ENCODE results near the gene CAMK1. TPM values are rescaled to one million over a fixed set of nuclear protein-coding genes. Genes with fewer than 3 reads are reported as not detected.

Gene CAMK1
- total and polyA plus RNA-seq, 2 donors (not counting 3 experiments of a cell fraction or from before 2014, with no cell fraction given), result 23.5 to 28.4 TPM

DNA sequence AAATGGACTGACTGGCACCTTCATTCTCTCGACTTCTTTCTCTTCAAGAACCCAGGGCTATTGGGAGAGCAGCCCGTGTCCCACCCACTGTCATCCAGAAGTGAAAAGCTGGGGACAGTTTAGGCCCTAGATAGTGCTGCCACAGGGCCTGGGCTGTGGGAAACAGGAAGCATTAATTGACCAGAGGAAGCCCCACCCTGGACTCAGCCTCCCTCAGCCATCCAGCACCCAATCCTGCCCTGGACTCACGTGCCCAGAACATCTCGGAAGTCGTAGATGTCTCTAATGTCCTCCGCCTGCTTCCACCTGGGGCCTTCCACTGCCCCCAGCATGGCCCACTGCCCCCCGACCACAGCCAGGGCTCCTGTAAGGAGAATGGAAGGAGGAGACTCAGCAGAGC is 2.3 kb downstream of the CAMK1 start:
- FAIRE-seq (no peak), DNase-seq (ENCODE audit: low read depth, low spot score) (no peak)
- no peak overlapping the region for H2AFZ ChIP-seq (ENCODE audit: low read depth, low read length)
- no peaks in the 10 kb centered on the region for H3K27me3 ChIP-seq (ENCODE audit: control insufficient read depth in 2 of 2, insufficient read depth in 2 of 2, low read length in 2 of 2)
- no peaks in the 10 kb centered on the region for H3K9me1 ChIP-seq (replicated peaks; ENCODE audit: control insufficient read depth, extremely low read depth, insufficient read depth, low read length)
- CTCF ChIA-PET, result no interaction called here
- no peak overlapping the region for H3K9ac ChIP-seq (replicated peaks; ENCODE audit: extremely low read depth, insufficient read depth, low read length)
- H3K27ac ChIP-seq (ENCODE audit: insufficient read depth, low read depth, low read length), result no peak overlapping the region
- H4K20me1 ChIP-seq (replicated peaks; ENCODE audit: control insufficient read depth, extremely low read depth, insufficient read depth, low read length), result no peaks in the 10 kb centered on the region
- intact Hi-C loops (cut with micrococcal nuclease), result no loop called here
- BruUV-seq (replicated peaks), result no TSS peak
- H3K4me3 ChIP-seq (replicated peaks in 1 of 3; ENCODE audit: insufficient read depth in 1 of 3, low read depth in 1 of 3, low read length in 3 of 3), result no peak overlapping the region
- H3K9me3 ChIP-seq (replicated peaks; ENCODE audit: control insufficient read depth, insufficient read depth, low read length), result no peaks in the 10 kb centered on the region
- POLR2A ChIA-PET, result no interaction called here
- no peak for TF ChIP-seq JUN (IDR thresholded peaks at IDR 0.05; ENCODE audit: borderline replicate concordance, insufficient read depth, insufficient read length, low read depth)
- no peak overlapping the region for H3K4me2 ChIP-seq (ENCODE audit: insufficient read depth, low read length)
- peaks cover 6% of the 10 kb centered on the region for H3K79me2 ChIP-seq (ENCODE audit: control insufficient read depth, insufficient read depth, low read length)
- peaks cover 18% of the 10 kb centered on the region for H3K4me1 ChIP-seq (ENCODE audit: control insufficient read depth, extremely low read depth, insufficient read depth, low read length)
- peaks cover 0 to 2% of the 10 kb centered on the region in 2 experiments for H3K36me3 ChIP-seq (ENCODE audit: control insufficient read depth in 2 of 2, extremely low read depth in 1 of 2, insufficient read depth in 2 of 2, low read length in 2 of 2)
- dilution Hi-C loops (cut with MboI; ENCODE audit: extremely low pct_ligation_motif_present, low sequenced_read_pairs), result no loop called here

DNA sequence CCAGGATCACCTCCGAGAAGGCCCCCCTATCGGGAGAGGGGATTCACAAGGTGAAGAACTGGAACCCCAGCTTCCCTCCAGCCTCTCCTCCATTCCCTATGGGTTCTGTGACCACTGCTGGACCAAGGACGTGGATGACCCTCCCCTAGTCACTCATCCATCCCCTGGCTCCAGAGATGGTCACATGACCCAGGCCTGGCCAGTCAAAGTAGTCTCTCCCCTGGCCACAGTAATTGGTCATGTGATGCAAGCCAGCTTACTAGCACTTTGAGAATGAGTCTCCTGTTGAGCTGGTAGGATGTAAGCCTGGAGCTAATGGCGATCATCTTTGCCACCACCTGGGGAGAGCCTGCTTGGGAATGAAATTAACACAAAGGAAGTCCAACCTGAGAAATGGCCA is 3.9 kb downstream of the CAMK1 start:
- intact Hi-C loops (cut with micrococcal nuclease), result no loop called here
- no peak overlapping the region for H3K9ac ChIP-seq (replicated peaks; ENCODE audit: extremely low read depth, insufficient read depth, low read length)
- dilution Hi-C loops (cut with MboI; ENCODE audit: extremely low pct_ligation_motif_present, low sequenced_read_pairs), result no loop called here
- peaks cover 18% of the 10 kb centered on the region for H3K4me1 ChIP-seq (ENCODE audit: control insufficient read depth, extremely low read depth, insufficient read depth, low read length)
- BruUV-seq (replicated peaks), result no TSS peak
- peaks cover 6% of the 10 kb centered on the region for H3K79me2 ChIP-seq (ENCODE audit: control insufficient read depth, insufficient read depth, low read length)
- H3K36me3 ChIP-seq (ENCODE audit: control insufficient read depth in 2 of 2, extremely low read depth in 1 of 2, insufficient read depth in 2 of 2, low read length in 2 of 2), result peaks cover 0 to 5% of the 10 kb centered on the region in 2 experiments
- no peaks in the 10 kb centered on the region for H3K9me1 ChIP-seq (replicated peaks; ENCODE audit: control insufficient read depth, extremely low read depth, insufficient read depth, low read length)
- ChIA-PET POLR2A (no interaction called here), CTCF (no interaction called here)
- H3K27me3 ChIP-seq (ENCODE audit: control insufficient read depth in 2 of 2, insufficient read depth in 2 of 2, low read length in 2 of 2), result no peaks in the 10 kb centered on the region
- no peak overlapping the region for H3K27ac ChIP-seq (ENCODE audit: insufficient read depth, low read depth, low read length)
- no peak for DNase-seq (ENCODE audit: low read depth, low spot score)
- no peak overlapping the region for H3K4me2 ChIP-seq (ENCODE audit: insufficient read depth, low read length)
- TF ChIP-seq POLR2AphosphoS5 (IDR thresholded peaks at IDR 0.05; ENCODE audit: insufficient read depth, low read depth, low read length) (no peak), GATA2 (IDR thresholded peaks at IDR 0.05; ENCODE audit: insufficient read depth, insufficient read length, low read depth, low read length) (no peak), MYC (IDR thresholded peaks at IDR 0.05; ENCODE audit: low read depth, low read length) (no peak), EZH2 (IDR thresholded peaks at IDR 0.05; ENCODE audit: borderline replicate concordance, low read depth, low read length, severe bottlenecking) (no peak), JUN (IDR thresholded peaks at IDR 0.05; ENCODE audit: borderline replicate concordance, insufficient read depth, insufficient read length, low read depth) (no peak), FOS (IDR thresholded peaks at IDR 0.05; ENCODE audit: borderline replicate concordance, insufficient read depth, low read length) (no peak), POLR2A (IDR thresholded peaks at IDR 0.05; ENCODE audit: low read depth, low read length) (no peak)
- TF ChIP-seq, protein P1, sequence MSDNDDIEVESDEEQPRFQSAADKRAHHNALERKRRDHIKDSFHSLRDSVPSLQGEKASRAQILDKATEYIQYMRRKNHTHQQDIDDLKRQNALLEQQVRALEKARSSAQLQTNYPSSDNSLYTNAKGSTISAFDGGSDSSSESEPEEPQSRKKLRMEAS (IDR thresholded peaks at IDR 0.05; ENCODE audit: insufficient read depth, insufficient read length), result no peak
- TF ChIP-seq, protein P2, sequence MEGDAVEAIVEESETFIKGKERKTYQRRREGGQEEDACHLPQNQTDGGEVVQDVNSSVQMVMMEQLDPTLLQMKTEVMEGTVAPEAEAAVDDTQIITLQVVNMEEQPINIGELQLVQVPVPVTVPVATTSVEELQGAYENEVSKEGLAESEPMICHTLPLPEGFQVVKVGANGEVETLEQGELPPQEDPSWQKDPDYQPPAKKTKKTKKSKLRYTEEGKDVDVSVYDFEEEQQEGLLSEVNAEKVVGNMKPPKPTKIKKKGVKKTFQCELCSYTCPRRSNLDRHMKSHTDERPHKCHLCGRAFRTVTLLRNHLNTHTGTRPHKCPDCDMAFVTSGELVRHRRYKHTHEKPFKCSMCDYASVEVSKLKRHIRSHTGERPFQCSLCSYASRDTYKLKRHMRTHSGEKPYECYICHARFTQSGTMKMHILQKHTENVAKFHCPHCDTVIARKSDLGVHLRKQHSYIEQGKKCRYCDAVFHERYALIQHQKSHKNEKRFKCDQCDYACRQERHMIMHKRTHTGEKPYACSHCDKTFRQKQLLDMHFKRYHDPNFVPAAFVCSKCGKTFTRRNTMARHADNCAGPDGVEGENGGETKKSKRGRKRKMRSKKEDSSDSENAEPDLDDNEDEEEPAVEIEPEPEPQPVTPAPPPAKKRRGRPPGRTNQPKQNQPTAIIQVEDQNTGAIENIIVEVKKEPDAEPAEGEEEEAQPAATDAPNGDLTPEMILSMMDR (IDR thresholded peaks at IDR 0.05; ENCODE audit: extremely low read depth in 1 of 2, insufficient read depth in 1 of 2, low read depth in 1 of 2, low read length in 2 of 2), result no peak
- FAIRE-seq, result no peak
- H3K9me3 ChIP-seq (replicated peaks; ENCODE audit: control insufficient read depth, insufficient read depth, low read length), result no peaks in the 10 kb centered on the region
- no peaks in the 10 kb centered on the region for H4K20me1 ChIP-seq (replicated peaks; ENCODE audit: control insufficient read depth, extremely low read depth, insufficient read depth, low read length)
- no peak overlapping the region for H3K4me3 ChIP-seq (replicated peaks in 1 of 3; ENCODE audit: insufficient read depth in 1 of 3, low read depth in 1 of 3, low read length in 3 of 3)
- H2AFZ ChIP-seq (ENCODE audit: low read depth, low read length), result no peak overlapping the region
